Epithelial cell of proximal tubule (primary cell): ENCODE data around the gene QSOX1. TPM values are rescaled to one million over a fixed set of nuclear protein-coding genes. Genes with fewer than 3 reads are reported as not detected.

Experiments used
- DNase-seq: peaks from one replicate; pipeline ENCODE4 v3.0.0-alpha.2; 2011; ENCODE audit warnings: low read depth
- H3K4me3 ChIP-seq: 2 replicates; pipeline ENCODE4 v1.5.1; 2011; ENCODE audit warnings: low read depth, mild to moderate bottlenecking, low read length
- total RNA-seq: library from RNA; depleted of rRNA; stranded (reverse); fragments of >200 nt; gene quantifications from 2 replicates; pipeline ENCODE4 v1.2.3, GENCODE V29; 2015
- TF ChIP-seq, protein P1 (sequence below): conservative IDR thresholded peaks from 2 replicates; pipeline ENCODE4 v1.5.1; 2012; ENCODE audit warnings: low read depth, mild to moderate bottlenecking, low read length

The QSOX1 gene
- total RNA-seq, 1 donor from 2014 or later, result 247 TPM

GRCh38 chr1:180248176-180248575, 93.5 kb downstream of the QSOX1 start:
- TF ChIP-seq, protein P1, sequence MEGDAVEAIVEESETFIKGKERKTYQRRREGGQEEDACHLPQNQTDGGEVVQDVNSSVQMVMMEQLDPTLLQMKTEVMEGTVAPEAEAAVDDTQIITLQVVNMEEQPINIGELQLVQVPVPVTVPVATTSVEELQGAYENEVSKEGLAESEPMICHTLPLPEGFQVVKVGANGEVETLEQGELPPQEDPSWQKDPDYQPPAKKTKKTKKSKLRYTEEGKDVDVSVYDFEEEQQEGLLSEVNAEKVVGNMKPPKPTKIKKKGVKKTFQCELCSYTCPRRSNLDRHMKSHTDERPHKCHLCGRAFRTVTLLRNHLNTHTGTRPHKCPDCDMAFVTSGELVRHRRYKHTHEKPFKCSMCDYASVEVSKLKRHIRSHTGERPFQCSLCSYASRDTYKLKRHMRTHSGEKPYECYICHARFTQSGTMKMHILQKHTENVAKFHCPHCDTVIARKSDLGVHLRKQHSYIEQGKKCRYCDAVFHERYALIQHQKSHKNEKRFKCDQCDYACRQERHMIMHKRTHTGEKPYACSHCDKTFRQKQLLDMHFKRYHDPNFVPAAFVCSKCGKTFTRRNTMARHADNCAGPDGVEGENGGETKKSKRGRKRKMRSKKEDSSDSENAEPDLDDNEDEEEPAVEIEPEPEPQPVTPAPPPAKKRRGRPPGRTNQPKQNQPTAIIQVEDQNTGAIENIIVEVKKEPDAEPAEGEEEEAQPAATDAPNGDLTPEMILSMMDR, result no peak
- H3K4me3 ChIP-seq, result no peak overlapping the region
- DNase-seq, result no peak

GRCh38 chr1:180248731-180249681, 94.3 kb downstream of the QSOX1 start:
- TF ChIP-seq, protein P1, result peak; percentile 38
- no peak for DNase-seq

GRCh38 chr1:180249725-180250498, 95.2 kb downstream of the QSOX1 start:
- no peak for DNase-seq
- H3K4me3 ChIP-seq, result no peak overlapping the region
- TF ChIP-seq, protein P1, result no peak

More at GRCh38 chr1:180248731-180249681, 94.3 kb downstream of the QSOX1 start:
- H3K4me3 ChIP-seq, result no peak overlapping the region

DNA sequence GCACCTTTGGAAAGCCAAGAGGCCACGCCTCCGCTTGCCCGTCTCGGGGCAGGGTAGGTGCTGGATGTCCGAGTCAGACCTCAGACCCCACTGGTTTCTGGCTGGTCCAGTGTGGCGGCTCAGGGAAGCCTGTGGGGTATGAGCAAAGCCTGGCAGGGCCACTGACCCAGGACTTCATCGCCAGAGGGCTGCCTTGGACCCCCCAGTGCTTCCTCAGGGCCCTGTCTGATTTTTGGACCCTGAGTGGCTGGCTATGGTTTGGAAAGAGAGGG, 95.8 kb downstream of the QSOX1 start:
- TF ChIP-seq, protein P1, result no peak
- no peak overlapping the region for H3K4me3 ChIP-seq
- DNase-seq, result no peak

GRCh38 chr1:180250883-180251509, 96.3 kb downstream of the QSOX1 start:
- H3K4me3 ChIP-seq, result no peak overlapping the region
- DNase-seq, result no peak
- TF ChIP-seq, protein P1, result no peak

DNA sequence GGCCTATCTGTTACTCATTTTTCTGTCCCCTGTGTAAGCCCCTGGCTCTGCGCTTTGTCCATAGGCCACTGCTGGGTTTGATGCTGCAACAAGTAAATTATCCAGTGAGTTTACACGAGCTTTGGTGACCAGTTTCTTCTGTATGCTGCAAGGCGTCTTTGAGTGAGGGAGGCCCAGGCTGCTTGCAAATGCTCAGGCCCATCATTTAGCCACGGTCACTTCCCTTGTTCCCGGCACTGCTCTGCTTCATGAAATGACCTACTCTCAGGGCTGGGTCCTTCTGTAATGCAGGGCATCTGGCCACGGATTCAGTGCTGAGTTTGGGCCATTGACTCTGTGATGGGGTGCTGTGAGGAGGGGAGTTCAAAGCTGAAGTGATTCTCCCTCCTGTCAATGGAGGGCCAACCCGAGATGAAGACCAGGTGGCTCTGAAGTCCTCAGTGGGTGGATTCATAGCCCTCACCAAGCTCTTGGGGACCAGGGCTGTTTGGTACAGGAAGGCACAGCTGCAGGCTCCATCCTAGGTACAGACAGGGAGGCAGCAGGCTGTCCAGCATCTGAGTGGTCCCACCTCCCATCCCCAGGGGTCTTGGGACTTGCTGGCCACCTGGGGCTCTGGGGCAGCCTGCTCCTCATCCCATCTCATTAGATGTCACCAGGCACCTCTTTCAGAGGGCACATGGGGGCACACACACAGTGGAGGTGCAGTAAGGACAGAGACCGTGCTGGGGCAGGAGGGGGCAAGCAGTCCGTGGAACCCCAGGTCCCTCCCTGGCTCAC, 97.0 kb downstream of the QSOX1 start:
- TF ChIP-seq, protein P1, result no peak
- no peak overlapping the region for H3K4me3 ChIP-seq
- no peak for DNase-seq
